Activated CD4-positive, alpha-beta T cell treated with anti-CD3 and anti-CD28 coated beads, Interleukin-2, amount 50 U/mL, for 16 hours (primary cell): ENCODE results near the gene PLD1.
"Not testable (repeated sequence)": the region's sequence is repeated elsewhere in the genome, so short reads cannot be mapped to it uniquely, and the experiment has no call there.

Source experiments
- DNase-seq: peaks from one replicate; pipeline ENCODE4 v3.0.0-alpha.2; 2020

PLD1 gene

GRCh38 chr3:171695426-171695825, 114.9 kb downstream of the PLD1 start:
- DNase-seq = no peak

GRCh38 chr3:171694888-171695287, 115.4 kb downstream of the PLD1 start:
- DNase-seq = no peak

GRCh38 chr3:171692551-171692950, 117.7 kb downstream of the PLD1 start:
- DNase-seq = not testable (repeated sequence)

DNA sequence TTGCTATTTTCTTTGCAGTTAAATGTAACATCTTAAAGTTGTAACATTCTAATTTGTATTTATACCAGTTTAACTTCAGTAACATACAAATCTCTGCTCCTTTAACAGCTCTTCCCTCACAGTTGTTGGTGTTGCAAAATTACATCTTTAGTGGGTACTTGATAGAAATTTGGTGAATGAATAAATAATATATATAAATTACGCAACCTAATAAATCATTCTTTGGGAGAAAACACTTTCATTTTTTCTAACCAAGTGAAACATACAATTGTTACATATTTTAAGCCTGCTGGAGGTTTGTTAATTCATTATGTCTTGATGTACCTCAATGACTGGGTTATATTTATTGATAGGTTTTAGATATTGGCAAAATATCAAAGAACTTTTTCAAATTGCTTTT, 118.8 kb downstream of the PLD1 start:
- no peak for DNase-seq

DNA sequence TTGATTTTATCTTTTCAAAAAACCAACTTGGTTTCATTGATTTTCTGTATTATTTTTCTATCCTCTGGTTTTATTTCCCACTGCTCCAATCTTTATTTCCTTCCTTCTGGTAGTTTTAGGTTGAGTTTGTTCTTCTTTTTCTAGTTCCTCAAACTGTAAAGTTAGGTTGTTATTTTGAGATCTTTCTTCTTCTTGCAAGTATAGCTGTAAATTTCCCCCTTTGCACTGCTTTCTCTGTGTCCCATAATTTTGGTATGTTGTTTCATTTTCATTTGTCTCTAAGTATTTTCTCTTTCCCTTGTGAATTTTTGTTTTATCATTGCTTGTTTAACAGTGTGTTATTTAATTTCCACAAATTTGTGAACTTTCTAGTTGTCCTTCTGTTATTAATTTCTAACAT, 120.0 kb downstream of the PLD1 start:
- no peak for DNase-seq

- DNase-seq = no peak
These were observed 121.7 kb downstream of the PLD1 start for GRCh38 chr3:171688593-171688992.

- no peak for DNase-seq
These were observed 122.3 kb downstream of the PLD1 start for GRCh38 chr3:171688002-171688401.

- DNase-seq = no peak
These were observed 122.7 kb downstream of the PLD1 start for GRCh38 chr3:171687581-171687980.

DNA sequence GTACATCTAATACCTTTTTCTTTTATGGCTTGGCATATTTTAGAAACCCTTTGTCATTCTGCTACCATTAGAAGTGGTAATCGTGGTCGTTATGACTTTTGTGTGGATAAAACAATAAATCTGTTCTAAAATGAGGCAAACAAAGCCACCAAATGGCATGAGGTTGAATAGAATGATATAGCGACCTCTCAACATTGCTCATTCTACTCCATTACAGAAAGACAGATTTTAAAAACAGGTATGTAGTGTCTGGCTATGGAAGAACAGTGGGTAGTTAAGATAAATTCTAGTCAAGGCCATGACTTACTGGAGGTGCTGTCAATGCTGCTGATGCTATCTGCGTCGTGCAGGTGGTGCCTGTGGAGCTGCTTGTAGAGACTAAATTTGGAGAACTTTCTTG, 123.2 kb downstream of the PLD1 start:
- no peak for DNase-seq

- no peak for DNase-seq
These were observed 125.0 kb downstream of the PLD1 start for GRCh38 chr3:171685116-171685895.

DNA sequence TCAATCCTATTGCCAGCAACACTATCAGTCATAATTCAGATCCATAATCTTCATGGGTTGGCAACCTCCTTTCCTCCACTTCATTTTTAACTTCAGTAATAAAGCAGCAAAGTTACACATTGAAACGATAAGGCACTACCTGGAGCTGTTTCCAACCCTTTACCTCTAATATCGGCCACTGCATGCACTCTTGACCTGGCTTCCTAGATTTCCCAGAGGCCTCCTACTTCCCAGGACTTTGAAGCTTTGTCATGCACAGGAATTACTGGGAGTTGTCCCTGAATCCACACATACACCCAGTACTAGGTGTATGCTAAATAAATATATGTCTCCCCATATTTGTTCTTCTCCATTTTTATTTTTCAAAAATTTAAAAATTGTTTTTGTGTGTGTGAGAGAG, 126.1 kb downstream of the PLD1 start:
- no peak for DNase-seq

GRCh38 chr3:171682743-171683142, 127.5 kb downstream of the PLD1 start:
- no peak for DNase-seq

DNA sequence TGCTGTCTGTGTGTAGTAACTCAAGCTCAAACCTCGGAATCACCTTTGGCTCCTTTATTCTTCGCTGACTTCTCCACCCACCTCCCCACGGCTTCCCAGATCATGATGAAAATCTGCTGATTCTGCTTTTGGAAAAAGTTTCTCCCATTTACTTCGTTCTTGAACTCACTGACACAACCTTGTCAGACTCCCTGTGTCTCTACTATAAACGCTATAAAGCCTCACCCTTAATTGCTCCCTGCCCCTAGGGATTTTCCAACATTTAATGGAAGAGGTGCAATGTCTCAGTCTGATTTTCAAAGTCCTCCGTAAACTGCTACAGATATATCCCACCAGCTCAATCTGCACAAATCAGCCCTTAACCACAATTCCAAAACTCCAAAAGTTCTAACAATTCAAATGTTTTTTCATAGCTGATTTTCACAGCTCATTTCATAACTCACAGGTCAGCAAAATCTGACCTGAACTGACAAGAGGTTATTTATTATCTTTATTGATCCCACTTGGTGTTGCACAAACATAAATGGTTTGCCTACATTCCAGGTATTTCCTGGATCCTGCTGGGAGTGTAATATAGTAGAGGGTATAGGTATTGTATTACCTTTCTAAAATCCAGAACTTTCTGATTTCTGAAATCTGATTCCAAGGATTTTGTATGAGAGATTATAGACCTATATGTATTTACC, 129.4 kb downstream of the PLD1 start:
- DNase-seq = no peak

GRCh38 chr3:171678971-171679492, 131.3 kb downstream of the PLD1 start:
- no peak for DNase-seq

DNA sequence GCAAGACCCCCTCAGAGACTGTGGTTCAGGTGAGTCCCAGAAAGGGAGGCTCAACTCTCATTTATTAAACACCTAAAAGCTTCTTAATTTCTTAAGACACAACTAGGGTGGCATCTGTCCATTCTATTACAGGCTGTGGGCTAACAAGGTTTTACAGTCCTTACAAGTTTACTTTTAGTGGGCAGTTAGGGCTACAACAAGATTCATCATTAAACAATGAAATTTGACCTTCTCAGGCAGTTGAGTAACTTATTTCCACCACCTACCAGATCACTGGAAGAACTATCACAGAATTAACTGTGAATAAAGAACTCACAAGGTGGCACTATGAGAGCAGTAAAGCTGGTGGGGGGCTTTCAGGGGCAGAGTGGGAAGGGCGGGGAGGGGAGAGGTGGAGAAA, 132.6 kb downstream of the PLD1 start:
- DNase-seq = no peak

DNA sequence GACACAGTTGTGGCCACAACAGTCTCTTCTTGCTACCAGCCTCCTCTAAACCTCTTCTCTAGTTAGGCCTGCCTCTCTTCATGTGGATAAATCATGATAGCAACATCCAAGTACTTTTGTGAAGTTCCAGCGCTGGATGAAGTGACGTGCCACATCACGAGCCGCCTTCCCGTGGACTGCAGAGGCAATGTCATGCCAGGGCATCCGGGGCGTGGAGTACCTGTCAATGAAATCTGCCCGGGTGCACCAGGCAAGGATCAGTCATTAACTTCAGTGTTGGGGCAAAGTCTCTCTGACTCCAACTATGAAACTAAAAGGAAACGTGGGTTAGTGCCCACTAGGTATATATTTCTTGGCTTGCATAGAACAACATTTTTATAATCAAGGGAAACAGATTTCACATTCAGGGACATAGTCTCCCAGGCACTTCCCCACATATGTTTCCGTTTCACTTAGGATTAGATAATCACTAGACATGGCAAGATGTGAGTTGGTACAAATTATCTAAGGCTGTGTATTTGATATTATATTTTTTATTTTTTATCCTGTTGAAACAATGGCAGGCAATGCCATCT, 133.6 kb downstream of the PLD1 start:
- DNase-seq = no peak

DNA sequence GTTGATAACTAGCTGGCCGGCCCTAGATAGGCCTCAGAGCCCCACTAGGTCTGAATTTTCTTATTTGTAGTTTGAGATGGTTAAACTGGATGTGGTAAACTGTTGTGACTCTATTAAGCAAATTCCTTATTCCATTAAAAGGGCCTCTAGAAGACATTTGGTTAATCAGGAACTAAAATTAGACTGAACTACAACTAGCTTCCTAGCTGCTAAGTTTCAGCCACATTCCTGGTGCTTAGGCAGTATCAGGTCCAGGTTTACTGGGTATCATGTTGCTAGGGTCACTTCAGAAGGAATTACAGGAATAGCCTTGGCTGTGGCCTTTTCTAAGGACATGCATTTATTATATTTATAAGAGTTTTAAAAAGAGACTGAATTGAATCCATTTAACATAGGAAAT, 136.3 kb downstream of the PLD1 start:
- DNase-seq = no peak

DNA sequence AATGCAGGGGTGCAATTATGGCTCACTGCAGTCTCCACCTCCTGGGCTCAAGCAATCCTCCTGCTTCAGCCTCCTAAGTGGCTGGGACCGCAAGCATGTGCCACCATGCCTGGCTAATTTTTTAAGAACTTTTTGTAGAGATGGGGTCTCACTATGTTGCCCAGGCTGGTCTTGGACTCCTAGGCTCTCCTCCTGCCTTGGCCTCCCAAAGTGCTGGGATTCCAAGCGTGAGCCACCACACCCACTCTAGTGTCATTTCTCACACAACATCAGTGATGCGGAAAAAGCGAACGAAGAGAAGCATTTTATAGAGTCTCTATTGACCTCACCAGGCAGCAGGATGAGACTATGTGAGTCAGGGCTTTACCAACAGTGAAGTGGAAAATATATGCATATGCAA, 137.7 kb downstream of the PLD1 start:
- no peak for DNase-seq

DNA sequence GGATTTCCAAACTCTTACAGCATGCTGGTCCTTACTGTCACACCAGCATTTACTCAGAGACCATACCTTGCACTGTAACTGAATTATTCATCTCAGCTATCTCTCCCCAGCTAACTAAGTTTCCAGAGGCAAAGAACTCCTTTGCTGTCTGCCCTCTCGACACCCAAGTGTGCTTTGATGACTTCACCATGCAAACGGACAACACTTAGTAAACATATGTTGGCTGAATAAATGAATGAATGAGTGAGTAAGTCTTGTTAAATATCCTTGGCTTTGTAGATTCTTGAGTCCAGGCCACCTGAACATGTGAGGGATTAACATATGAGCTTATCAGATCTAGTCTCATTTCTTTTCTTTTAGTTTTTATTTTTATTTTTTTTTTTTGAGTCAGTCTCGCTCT, 138.2 kb downstream of the PLD1 start:
- no peak for DNase-seq

GRCh38 chr3:171671709-171672108, 138.6 kb downstream of the PLD1 start:
- DNase-seq = no peak

DNA sequence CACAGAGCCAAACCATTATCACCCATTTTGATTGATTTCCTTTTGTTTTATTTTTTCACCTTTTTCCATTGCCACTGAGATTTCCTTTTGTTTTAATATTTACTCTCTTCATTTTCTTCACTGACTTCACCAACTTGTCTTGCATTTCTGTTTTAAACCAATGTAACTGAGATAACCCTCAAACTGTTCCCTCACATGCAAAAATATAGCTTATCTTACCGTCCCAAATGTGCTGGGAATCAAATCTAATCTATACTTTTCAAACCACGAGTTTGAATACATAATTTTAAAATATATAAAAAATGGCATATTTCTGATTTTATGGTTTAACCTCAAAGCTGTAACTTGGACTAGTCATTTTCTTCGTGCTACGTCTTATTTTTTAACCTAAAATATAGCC, 143.8 kb downstream of the PLD1 start:
- DNase-seq = no peak

- no peak for DNase-seq
These were observed 146.5 kb downstream of the PLD1 start for GRCh38 chr3:171663805-171664204.

DNA sequence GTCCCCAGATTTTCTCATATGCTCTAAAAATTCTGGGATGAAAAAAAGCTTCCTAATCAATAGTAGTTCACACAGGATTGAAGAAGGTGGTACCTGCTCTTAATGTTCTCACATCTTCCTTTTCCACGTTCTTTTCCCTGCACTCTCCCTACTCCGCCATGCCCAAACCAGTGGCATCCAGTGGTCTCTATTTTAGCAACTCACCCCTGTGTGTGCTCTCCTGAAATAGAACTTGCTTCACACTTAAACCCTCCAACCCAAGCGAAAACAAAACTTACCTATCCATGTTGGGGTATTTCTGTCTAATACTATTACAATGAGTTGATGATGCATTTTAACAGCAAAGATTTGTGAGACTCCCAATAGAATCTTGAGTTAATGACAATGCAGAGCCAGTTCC, 148.8 kb downstream of the PLD1 start:
- no peak for DNase-seq

GRCh38 chr3:171660188-171660587, 150.1 kb downstream of the PLD1 start:
- DNase-seq = no peak
